Activated T-cell treated with anti-CD3 and anti-CD28 coated beads for 4 hours (primary cell): Measurements from ENCODE around the gene ZNF597.
A peak's percentile ranks its signal among the peaks of the same experiment; 100 is the strongest.

Experiments used
- DNase-seq: peaks from one replicate; pipeline ENCODE4 v3.0.0-alpha.2; 2020

The ZNF597 gene

GRCh38 chr16:3439637-3440036, 3.7 kb downstream of the ZNF597 start:
- DNase-seq = no peak

GRCh38 chr16:3434373-3434772, 8.9 kb downstream of the ZNF597 start:
- DNase-seq = no peak

GRCh38 chr16:3431779-3432219, 11.5 kb downstream of the ZNF597 start:
- peak; percentile 20 for DNase-seq

GRCh38 chr16:3413730-3414379, 29.4 kb downstream of the ZNF597 start:
- no peak for DNase-seq

DNA sequence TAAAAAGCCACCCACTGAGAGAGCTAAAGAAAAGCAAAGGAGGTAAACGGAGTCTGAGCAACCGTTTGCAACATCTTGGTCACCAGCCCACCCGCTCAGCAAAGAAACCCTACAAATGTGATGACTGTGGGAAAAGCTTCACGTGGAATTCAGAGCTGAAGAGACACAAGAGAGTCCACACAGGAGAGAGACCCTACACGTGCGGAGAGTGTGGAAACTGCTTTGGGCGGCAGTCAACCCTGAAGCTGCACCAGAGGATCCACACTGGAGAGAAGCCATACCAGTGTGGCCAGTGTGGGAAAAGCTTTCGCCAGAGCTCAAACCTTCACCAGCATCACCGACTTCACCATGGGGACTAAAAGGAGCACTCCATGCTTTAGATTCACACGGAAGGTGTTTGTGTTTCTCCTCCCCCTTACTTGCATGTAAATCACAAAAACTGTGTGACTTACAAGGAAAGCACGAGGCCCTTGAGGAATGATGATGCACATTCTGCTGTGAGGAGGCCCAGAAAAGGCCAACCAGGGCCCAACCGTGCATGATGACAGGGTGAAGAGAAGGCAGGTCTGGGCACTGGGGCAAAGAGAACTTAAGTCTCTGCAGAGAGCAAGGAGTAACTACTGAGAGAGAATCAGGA, 34.6 kb downstream of the ZNF597 start:
- DNase-seq = no peak

GRCh38 chr16:3401719-3402397, 41.4 kb downstream of the ZNF597 start:
- DNase-seq = no peak

DNA sequence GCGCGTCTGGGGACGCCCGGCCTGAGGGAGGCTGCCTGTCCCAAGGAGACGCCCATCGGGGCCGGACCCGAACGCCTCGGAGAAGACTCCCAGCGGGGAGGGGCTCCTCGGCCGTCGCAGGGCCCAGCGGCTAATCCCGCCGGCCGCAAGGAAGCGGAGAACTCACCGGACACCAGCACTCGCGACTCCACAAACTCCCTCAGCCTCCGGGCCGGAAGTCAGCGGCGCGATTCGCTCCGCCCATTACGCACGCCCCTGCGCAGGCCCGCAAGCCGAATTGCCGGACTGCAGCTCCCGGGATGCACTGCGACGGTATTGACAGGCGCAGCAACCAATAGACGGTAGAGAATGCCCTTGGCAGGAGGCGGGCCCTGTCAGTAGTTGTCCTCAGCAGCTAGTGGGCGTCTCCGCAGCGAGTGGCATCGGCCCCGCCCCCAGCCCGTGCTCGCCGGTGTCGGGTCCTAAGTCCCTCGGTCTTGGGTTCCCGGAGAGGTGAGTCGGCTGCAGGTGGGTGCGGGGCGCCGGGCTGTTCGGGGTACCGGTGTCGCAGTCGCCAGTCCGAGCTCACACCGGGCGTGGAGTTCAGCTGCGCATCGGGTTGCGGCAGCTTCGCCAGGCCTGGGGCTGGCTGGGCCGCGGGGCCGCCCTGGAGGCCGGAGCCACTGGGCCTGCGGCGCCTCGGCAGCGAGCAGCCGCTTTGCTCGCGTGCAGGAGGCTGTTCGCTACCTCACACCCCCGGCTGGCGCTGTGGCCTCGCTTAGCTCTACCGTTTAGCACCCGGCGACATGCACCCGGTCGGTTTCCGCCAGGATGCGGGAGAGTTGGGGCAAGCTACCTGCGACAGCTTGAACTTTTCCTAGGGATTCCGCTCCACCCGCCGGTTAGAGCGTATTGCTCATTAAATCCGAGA, 42.3 kb downstream of the ZNF597 start, which contains the start of the genes ZNF174 and ZSCAN32:
Gene ZNF174, plus strand, starts transcription at position 437 of the 910 bp plus-strand sequence. CDS start 790 bp downstream, outside the sequence.
Gene ZSCAN32, minus strand, starts transcription at position 226 of the 910 bp plus-strand sequence. CDS start 3,447 bp downstream, outside the sequence.
- DNase-seq = peak; percentile 97

GRCh38 chr16:3400446-3400778, 42.9 kb downstream of the ZNF597 start:
- no peak for DNase-seq

DNA sequence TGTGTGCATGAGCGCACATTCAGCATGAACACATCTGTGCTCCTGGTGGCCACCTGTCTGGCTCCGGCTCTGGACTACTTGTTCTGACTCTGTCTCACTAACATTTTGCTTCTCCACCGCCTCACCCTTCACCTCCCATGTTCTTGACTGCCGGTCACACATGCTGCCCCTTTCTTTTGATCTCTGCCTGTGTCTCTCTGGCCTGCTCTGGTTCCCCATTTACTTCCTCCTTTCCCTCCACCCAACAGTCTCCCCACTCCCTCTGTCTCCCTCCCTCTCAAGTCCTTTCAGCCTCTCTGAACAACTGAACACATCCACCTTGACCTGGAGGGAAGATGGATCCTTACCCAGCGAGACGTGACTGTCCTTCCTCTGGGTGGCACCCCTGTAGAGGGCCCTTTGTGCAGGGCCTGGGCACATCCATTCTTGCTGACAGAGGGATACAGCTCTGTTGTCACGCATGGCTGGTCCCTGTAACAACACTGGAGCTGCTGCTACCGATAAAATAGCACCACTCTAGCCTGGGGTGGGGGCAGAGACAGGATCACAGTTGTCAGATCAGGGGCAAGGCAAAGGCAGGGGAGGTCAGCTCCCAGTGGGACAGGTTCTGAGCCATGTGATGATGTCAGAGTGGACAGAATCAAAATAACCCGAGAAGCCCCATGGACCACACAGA, 53.5 kb downstream of the ZNF597 start:
- DNase-seq = no peak

- DNase-seq = no peak
Measured at GRCh38 chr16:3388325-3388724, 55.0 kb downstream of the ZNF597 start.

DNA sequence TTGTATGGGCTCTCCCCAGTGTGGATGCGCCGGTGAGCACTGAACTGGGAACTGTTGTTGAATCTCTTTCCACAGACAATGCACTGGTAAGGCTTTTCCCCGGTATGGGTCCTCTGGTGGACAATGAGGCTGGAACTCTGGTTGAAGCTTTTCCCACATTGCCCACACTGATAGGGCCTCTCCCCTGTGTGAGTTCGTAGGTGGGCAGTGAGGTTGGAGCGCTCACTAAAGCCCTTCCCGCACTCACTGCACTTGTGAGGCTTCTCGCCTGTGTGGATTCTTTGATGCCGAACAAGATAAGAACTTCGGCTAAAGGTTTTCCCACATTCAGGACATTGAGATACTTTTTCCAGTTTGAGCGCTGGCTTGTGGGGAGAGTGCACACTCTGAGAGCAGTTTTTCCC, 60.3 kb downstream of the ZNF597 start:
- no peak for DNase-seq
